K562 (cell line): Measurements from ENCODE around the gene SLC4A2. TPM values are rescaled to one million over a fixed set of nuclear protein-coding genes. Genes with fewer than 3 reads are reported as not detected.

ENCODE experiments used
- BCLAF1 ChIP-seq, 2 experiments: fragments of 450-650 bp in 1 of 2; IDR thresholded peaks; 2 replicates each; pipeline ENCODE4 v1.6.1; 2011 to 2017; ENCODE audit warnings: low read depth in 2 of 2, antibody characterized with exemption in 1 of 2, borderline replicate concordance in 1 of 2, low read length in 1 of 2, mild to moderate bottlenecking in 1 of 2, mixed read lengths in 1 of 2; ENCODE audit not compliant: control insufficient read depth in 1 of 2
- CTBP1 ChIP-seq: fragments of 450-650 bp; IDR thresholded peaks from 2 replicates; pipeline ENCODE4 v1.6.1; 2016; ENCODE audit warnings: borderline replicate concordance
- POLR2AphosphoS2 ChIP-seq: IDR thresholded peaks from 2 replicates; pipeline ENCODE4 v1.6.1; 2012; ENCODE audit warnings: low read length, improper control_type of control experiment
- TCF7L2 ChIP-seq: fragments of 150-350 bp; IDR thresholded peaks from 2 replicates; pipeline ENCODE4 v1.6.1; 2016; ENCODE audit warnings: low read depth, mild to moderate bottlenecking, low read length, moderate library complexity
- THRB ChIP-seq: fragments of 450-650 bp; formaldehyde crosslinking; conservative IDR thresholded peaks from 2 replicates; pipeline ENCODE4 v1.4.0; 2022; ENCODE audit warnings: mild to moderate bottlenecking, missing genetic modification characterization
- ZBTB7A ChIP-seq: IDR thresholded peaks from 2 replicates; pipeline ENCODE4 v1.6.1; 2011; ENCODE audit warnings: low read depth, mild to moderate bottlenecking, low read length, moderate library complexity, borderline replicate concordance; ENCODE audit not compliant: control insufficient read depth
- ZBTB9 ChIP-seq: fragments of 450-650 bp; formaldehyde crosslinking; IDR thresholded peaks from 2 replicates; pipeline ENCODE4 v1.4.0; 2020; ENCODE audit warnings: mild to moderate bottlenecking, moderate library complexity
- ZNF24 ChIP-seq: fragments of 450-650 bp; IDR thresholded peaks from 2 replicates; pipeline ENCODE4 v1.6.1; 2016
- ZNF318 ChIP-seq, 2 experiments: fragments of 450-650 bp; IDR thresholded peaks; 2 replicates each; pipeline ENCODE4 v1.6.1; 2016; ENCODE audit warnings: mild to moderate bottlenecking in 2 of 2, borderline replicate concordance in 1 of 2, low read depth in 1 of 2, moderate library complexity in 1 of 2
- polyA plus RNA-seq, 8 experiments: library from polyadenylated mRNA; depleted of rRNA in 4 of 8; stranded (reverse) in 5 of 8; unstranded in 3 of 8; fragments of >200 nt; fragmentation: Nextera tagmentation in 2 of 8; fragmentation: Illumina TruSeq in 1 of 8; extraction: Ambion mirVana in 2 of 8; extraction: Trizol in 1 of 8; gene quantifications; 2 replicates each; pipeline versions ENCODE4 v1.2.1 to v1.2.3, GENCODE V29; 2011 to 2014; ENCODE audit warnings: inconsistent platforms in 1 of 8, missing spikeins in 1 of 8
- total RNA-seq, 7 experiments: library from RNA; depleted of rRNA in 6 of 7; stranded (reverse); fragments of >200 nt in 6 of 7; fragmentation: Illumina TruSeq in 2 of 7; extraction: Trizol in 2 of 7; gene quantifications; 2 replicates each; pipeline versions ENCODE4 v1.2.1 to v1.2.3, GENCODE V29; 2011 to 2021; ENCODE audit warnings: low replicate concordance in 1 of 7

Gene SLC4A2
- total and polyA plus RNA-seq, 9 of the 15 experiments (the other 6 are each of a cell fraction or from before 2014, with no cell fraction given): 11.4 to 375 (median 130) TPM

GRCh38 chr7:151085691-151086620, 26.6 kb downstream of the SLC4A2 start, which contains the start of gene AGAP3 (continued):
- TF ChIP-seq BCLAF1 (IDR thresholded peaks at IDR 0.05; ENCODE audit: borderline replicate concordance in 1 of 2, control insufficient read depth in 1 of 2, low read depth in 2 of 2, low read length in 1 of 2) (no peak), TCF7L2 (no peak), ZBTB7A (peak; percentile 60), ZNF24 (no peak), CTBP1 (peak; percentile 85; the same call in 1 of the 2 replicates), ZBTB9 (CRISPR knock-in tag) (peak; percentile 62), POLR2AphosphoS2 (peak; percentile 66; the same call in 1 of the 2 replicates), ZNF318 (IDR thresholded peaks at IDR 0.05; ENCODE audit: borderline replicate concordance in 1 of 2, low read depth in 1 of 2) (no peak), THRB (CRISPR knock-in tag) (no peak)
